ENCODE measurements around the gene TTC7B. TPM values are rescaled to one million over a fixed set of nuclear protein-coding genes. Genes with fewer than 3 reads are reported as not detected.

The TTC7B gene
- total and polyA plus RNA-seq, 2 of the 8 experiments (the other 6 are each of a cell fraction or from before 2014, with no cell fraction given) = 23.7 to 34.0 TPM

GRCh38 chr14:90475298-90475697, 340.9 kb downstream of the TTC7B start:
- Histone ChIP-seq H4K5ac (ENCODE audit: insufficient read length, low read depth, low read length) (no peak overlapping the region), H3K79me1 (ENCODE audit: low read depth, low read length) (no peaks in the 10 kb centered on the region), H3K4me1 (replicated peaks in 1 of 4; ENCODE audit: control insufficient read depth in 3 of 4, insufficient read depth in 4 of 4, low read length in 3 of 4) (no peaks in the 10 kb centered on the region), H4K91ac (replicated peaks; ENCODE audit: insufficient read length, low read length) (no peak overlapping the region), H2AFZ (ENCODE audit: low read length) (no peak overlapping the region), H3K23me2 (ENCODE audit: low read depth, low read length) (no peaks in the 10 kb centered on the region), H2BK20ac (ENCODE audit: low read length) (no peak overlapping the region), H4K20me1 (replicated peaks in 1 of 2; ENCODE audit: control insufficient read depth in 1 of 2, insufficient read depth in 2 of 2, low read length in 2 of 2) (no peaks in the 10 kb centered on the region), H3K27me3 (replicated peaks in 1 of 4; ENCODE audit: control insufficient read depth in 3 of 4, extremely low read depth in 1 of 4, insufficient read depth in 3 of 4, low read length in 3 of 4) (no peaks in the 10 kb centered on the region), H2BK120ac (replicated peaks; ENCODE audit: low read depth, low read length) (no peak overlapping the region), H3K36me3 (ENCODE audit: control insufficient read depth in 2 of 4, insufficient read depth in 4 of 4, low read length in 3 of 4) (no peaks in the 10 kb centered on the region; a peak in 3 of 8 replicates), H3K4me3 (ENCODE audit: extremely low read depth in 1 of 4, insufficient read depth in 2 of 4, low read depth in 3 of 4, low read length in 4 of 4) (no peak overlapping the region), H3K79me2 (ENCODE audit: control insufficient read depth in 1 of 2, insufficient read depth in 2 of 2, low read length in 2 of 2) (no peaks in the 10 kb centered on the region), H3K9ac (replicated peaks in 1 of 4; ENCODE audit: extremely low read depth in 1 of 4, low read depth in 3 of 4, low read length in 3 of 4) (no peak overlapping the region), H2BK12ac (ENCODE audit: low read depth, low read length) (no peak overlapping the region), H3K14ac (ENCODE audit: insufficient read length) (no peak overlapping the region), H3K4ac (replicated peaks; ENCODE audit: insufficient read length, low read depth, low read length) (no peak overlapping the region), H3K27ac (ENCODE audit: low read depth, low read length) (no peak overlapping the region), H3K9me3 (ENCODE audit: insufficient read depth in 2 of 2, low read depth in 1 of 2, low read length in 1 of 2) (peaks cover 21 to 33% of the 10 kb centered on the region in 2 experiments; a peak in 3 of 4 replicates), H3K18ac (ENCODE audit: extremely low read depth, low read length) (no peak overlapping the region), H4K8ac (ENCODE audit: extremely low read depth, insufficient read depth, low read length) (no peak overlapping the region), H2BK15ac (ENCODE audit: low read length) (no peak overlapping the region), H3K4me2 (ENCODE audit: insufficient read depth in 1 of 2, low read depth in 2 of 2, low read length in 2 of 2) (no peak overlapping the region), H3K56ac (replicated peaks; ENCODE audit: insufficient read length, low read depth, low read length) (no peak overlapping the region), H3K23ac (ENCODE audit: insufficient read length) (no peak overlapping the region), H2AK5ac (ENCODE audit: low read depth, low read length) (no peak overlapping the region), H2BK5ac (ENCODE audit: low read depth, low read length) (no peak overlapping the region)
- ChIA-PET POLR2A (ENCODE audit: partially characterized antibody) (no interaction called here), CTCF (ENCODE audit: partially characterized antibody) (interaction anchor here (0.6 to 1.7 kb wide), 2 partner anchors 18 to 43 kb away, joined by 3 to 4 read pairs; no protein-coding TSS in a partner anchor)
- WGBS, 2 experiments (ENCODE audit: extremely low coverage in 1 of 2, insufficient coverage in 1 of 2, insufficient read length in 1 of 2, insufficient replicate concordance in 2 of 2, low coverage in 1 of 2, low lambda C conversion rate in 2 of 2, missing lambda C conversion rate in 1 of 2) = 51% methylated on average over 3 of the region's 3 CpGs; no CpG with 5 or more reads in 1 of the 2 experiments
- FAIRE-seq (no peak), DNase-seq (ENCODE audit: low read depth in 1 of 2, low spot score in 2 of 2) (no peak)
- TF ChIP-seq ASH2L (IDR thresholded peaks at IDR 0.05; ENCODE audit: low read length) (no peak), RAD21 (IDR thresholded peaks at IDR 0.05 in 1 of 2, conservative IDR thresholded peaks at IDR 0.05 in 1 of 2; ENCODE audit: low read depth in 2 of 2, low read length in 2 of 2) (no peak), TAF7 (optimal IDR thresholded peaks at IDR 0.05; ENCODE audit: borderline replicate concordance, low read depth, low read length) (no peak), MAFK (IDR thresholded peaks at IDR 0.05; ENCODE audit: low read depth, low read length) (no peak), TEAD4 (IDR thresholded peaks at IDR 0.05; ENCODE audit: low read depth, low read length) (no peak), BRCA1 (IDR thresholded peaks at IDR 0.05; ENCODE audit: low read depth, low read length) (no peak), SRF (IDR thresholded peaks at IDR 0.05; ENCODE audit: low read depth, low read length) (no peak), JUN (IDR thresholded peaks at IDR 0.05; ENCODE audit: low read depth, low read length) (no peak), SIX5 (IDR thresholded peaks at IDR 0.05; ENCODE audit: low read depth, low read length) (no peak), GABPA (IDR thresholded peaks at IDR 0.05; ENCODE audit: borderline replicate concordance, insufficient read depth, low read length) (no peak), SIN3A (conservative IDR thresholded peaks at IDR 0.05 in 1 of 2, IDR thresholded peaks at IDR 0.05 in 1 of 2; ENCODE audit: low read depth in 1 of 2, low read length in 2 of 2) (no peak), BCL11A (IDR thresholded peaks at IDR 0.05; ENCODE audit: low read depth in 2 of 2, low read length in 2 of 2) (no peak), FOSL1 (IDR thresholded peaks at IDR 0.05; ENCODE audit: insufficient read depth, low read depth, low read length) (no peak)
- TF ChIP-seq, protein P1, sequence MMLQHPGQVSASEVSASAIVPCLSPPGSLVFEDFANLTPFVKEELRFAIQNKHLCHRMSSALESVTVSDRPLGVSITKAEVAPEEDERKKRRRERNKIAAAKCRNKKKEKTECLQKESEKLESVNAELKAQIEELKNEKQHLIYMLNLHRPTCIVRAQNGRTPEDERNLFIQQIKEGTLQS (IDR thresholded peaks at IDR 0.05; ENCODE audit: insufficient read depth, low read depth, low read length) = no peak
